ENCODE data around the gene ATR.

DNA sequence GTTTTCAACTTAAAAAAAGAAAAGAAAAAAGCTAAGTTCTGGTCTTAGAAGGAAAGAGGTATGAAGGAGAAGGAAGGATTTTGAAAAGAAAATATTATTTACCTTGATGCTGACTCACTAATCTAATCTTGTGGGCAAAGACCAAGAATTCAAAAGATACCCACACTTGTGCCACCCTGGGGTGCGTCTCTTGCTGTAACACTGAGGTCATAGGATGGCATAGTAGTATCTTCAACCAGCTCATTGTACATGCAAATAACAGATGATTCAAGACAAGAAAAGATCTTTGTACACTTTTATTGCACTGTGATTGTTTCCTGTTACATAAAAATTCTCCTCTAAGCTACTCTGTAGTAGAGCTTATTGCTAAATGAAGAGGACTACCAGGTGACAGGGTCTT is 35.0 kb upstream of the ATR start:
- TF ChIP-seq, protein P1, sequence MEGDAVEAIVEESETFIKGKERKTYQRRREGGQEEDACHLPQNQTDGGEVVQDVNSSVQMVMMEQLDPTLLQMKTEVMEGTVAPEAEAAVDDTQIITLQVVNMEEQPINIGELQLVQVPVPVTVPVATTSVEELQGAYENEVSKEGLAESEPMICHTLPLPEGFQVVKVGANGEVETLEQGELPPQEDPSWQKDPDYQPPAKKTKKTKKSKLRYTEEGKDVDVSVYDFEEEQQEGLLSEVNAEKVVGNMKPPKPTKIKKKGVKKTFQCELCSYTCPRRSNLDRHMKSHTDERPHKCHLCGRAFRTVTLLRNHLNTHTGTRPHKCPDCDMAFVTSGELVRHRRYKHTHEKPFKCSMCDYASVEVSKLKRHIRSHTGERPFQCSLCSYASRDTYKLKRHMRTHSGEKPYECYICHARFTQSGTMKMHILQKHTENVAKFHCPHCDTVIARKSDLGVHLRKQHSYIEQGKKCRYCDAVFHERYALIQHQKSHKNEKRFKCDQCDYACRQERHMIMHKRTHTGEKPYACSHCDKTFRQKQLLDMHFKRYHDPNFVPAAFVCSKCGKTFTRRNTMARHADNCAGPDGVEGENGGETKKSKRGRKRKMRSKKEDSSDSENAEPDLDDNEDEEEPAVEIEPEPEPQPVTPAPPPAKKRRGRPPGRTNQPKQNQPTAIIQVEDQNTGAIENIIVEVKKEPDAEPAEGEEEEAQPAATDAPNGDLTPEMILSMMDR (IDR thresholded peaks at IDR 0.05) = no peak
- no peak for TF ChIP-seq POLR2A (IDR thresholded peaks at IDR 0.05)
